Epidermal melanocyte (primary cell): Measurements from ENCODE around the gene PPP2R5C.

Experiments used
- DNase-seq: peaks from one replicate; pipeline ENCODE4 v3.0.0; 2011; ENCODE audit warnings: low spot score; ENCODE audit not compliant: insufficient read length

Gene PPP2R5C

GRCh38 chr14:101754893-101755292 is 6.6 kb upstream of the PPP2R5C start:
- no peak for DNase-seq

GRCh38 chr14:101755591-101756324 is 5.8 kb upstream of the PPP2R5C start:
- DNase-seq: no peak

- DNase-seq: no peak
Measured at GRCh38 chr14:101757064-101757838, 4.3 kb upstream of the PPP2R5C start.

- no peak for DNase-seq
Measured at GRCh38 chr14:101757839-101758211, 3.7 kb upstream of the PPP2R5C start.

- DNase-seq: no peak
Measured at GRCh38 chr14:101758913-101759593, 2.5 kb upstream of the PPP2R5C start.

GRCh38 chr14:101760138-101761011 is 1.1 kb upstream of the PPP2R5C start:
- DNase-seq: peak; percentile 86

- no peak for DNase-seq
Measured at GRCh38 chr14:101761881-101762529, 496 bp downstream of the PPP2R5C start.

- no peak for DNase-seq
Measured at GRCh38 chr14:101762530-101763101, 1.1 kb downstream of the PPP2R5C start.

GRCh38 chr14:101763941-101764709 is 2.6 kb downstream of the PPP2R5C start:
- DNase-seq: no peak

GRCh38 chr14:101767618-101768362 is 6.3 kb downstream of the PPP2R5C start:
- DNase-seq: no peak

GRCh38 chr14:101770183-101770582 is 8.7 kb downstream of the PPP2R5C start:
- no peak for DNase-seq

- DNase-seq: no peak
Measured at GRCh38 chr14:101772770-101773169, 11.3 kb downstream of the PPP2R5C start.

GRCh38 chr14:101773378-101773777 is 11.9 kb downstream of the PPP2R5C start:
- DNase-seq: no peak

- DNase-seq: peak; percentile 33
Measured at GRCh38 chr14:101774006-101774795, 12.7 kb downstream of the PPP2R5C start.

- DNase-seq: no peak
Measured at GRCh38 chr14:101774814-101775213, 13.3 kb downstream of the PPP2R5C start.

GRCh38 chr14:101775826-101776225 is 14.3 kb downstream of the PPP2R5C start:
- no peak for DNase-seq

- DNase-seq: no peak
Measured at GRCh38 chr14:101776344-101776743, 14.8 kb downstream of the PPP2R5C start.

GRCh38 chr14:101780390-101780789 is 18.9 kb downstream of the PPP2R5C start:
- no peak for DNase-seq
